Measurements from ENCODE around the gene SUGP1.

The SUGP1 gene

GRCh38 chr19:19343016-19343362 is 22.7 kb upstream of the SUGP1 start:
- intact Hi-C loops (cut with DNase I): no loop called here

GRCh38 chr19:19342086-19343015 is 22.0 kb upstream of the SUGP1 start:
- peak; percentile 19 to 81 (median 56) for DNase-seq

More at GRCh38 chr19:19343016-19343362, 22.7 kb upstream of the SUGP1 start:
- no peak for DNase-seq

DNA sequence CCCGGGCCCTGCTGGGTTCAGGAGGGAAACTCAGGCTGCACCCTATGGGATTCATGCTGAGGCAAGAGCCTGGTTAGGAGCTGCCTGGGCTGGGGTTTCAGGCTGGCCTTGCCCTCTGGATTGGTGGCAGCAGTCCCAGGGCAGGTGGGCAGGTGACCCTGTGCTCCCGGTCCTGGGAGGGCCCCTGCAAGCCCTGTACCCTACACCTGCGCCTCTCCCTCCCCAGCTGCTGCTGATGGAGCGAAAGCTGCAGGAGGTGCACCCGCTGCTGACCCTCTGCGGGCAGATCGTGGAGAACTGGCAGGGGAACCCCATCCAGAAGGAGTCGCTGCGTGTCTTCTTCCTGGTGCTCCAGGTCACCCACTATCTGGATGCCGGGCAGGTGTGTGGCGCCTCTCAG is 20.7 kb upstream of the SUGP1 start:
- no peak for DNase-seq
- intact Hi-C loops (cut with DNase I): no loop called here

More at GRCh38 chr19:19342086-19343015, 22.0 kb upstream of the SUGP1 start:
- intact Hi-C loops (cut with DNase I): no loop called here

DNA sequence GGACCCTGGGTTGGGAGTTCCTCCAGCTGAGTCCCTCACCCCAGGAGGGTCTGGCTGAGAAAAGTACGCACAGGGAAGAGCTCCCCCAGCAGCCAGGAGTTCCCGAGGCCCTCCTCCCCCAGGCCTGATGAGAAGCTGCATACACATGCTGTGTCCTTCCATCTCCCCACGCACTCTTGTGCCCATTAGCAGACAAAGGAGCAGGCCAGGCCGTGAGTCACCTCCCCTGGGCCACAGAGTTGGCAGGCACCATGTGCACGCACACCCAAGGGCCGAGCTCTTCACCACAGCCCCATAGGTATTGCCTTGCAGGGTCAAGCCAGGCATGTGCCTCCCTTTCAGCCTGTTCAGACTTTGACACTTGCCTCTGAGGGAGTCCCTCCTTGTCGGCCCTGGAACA is 17.8 kb upstream of the SUGP1 start:
- DNase-seq: no peak
- intact Hi-C loops (cut with DNase I): no loop called here

- DNase-seq: no peak
- intact Hi-C loops (cut with DNase I): no loop called here
These were observed 16.8 kb upstream of the SUGP1 start for GRCh38 chr19:19337120-19337519.

- DNase-seq: peak in 17 of 42 donors; percentile 11 to 75 (median 28)
- intact Hi-C loops (cut with DNase I): no loop called here
These were observed 16.3 kb upstream of the SUGP1 start for GRCh38 chr19:19336597-19336996.

GRCh38 chr19:19335408-19336158 is 15.3 kb upstream of the SUGP1 start:
- intact Hi-C loops (cut with DNase I): no loop called here
- DNase-seq: no peak

GRCh38 chr19:19334989-19335344 is 14.7 kb upstream of the SUGP1 start:
- DNase-seq: no peak
- intact Hi-C loops (cut with DNase I): no loop called here

DNA sequence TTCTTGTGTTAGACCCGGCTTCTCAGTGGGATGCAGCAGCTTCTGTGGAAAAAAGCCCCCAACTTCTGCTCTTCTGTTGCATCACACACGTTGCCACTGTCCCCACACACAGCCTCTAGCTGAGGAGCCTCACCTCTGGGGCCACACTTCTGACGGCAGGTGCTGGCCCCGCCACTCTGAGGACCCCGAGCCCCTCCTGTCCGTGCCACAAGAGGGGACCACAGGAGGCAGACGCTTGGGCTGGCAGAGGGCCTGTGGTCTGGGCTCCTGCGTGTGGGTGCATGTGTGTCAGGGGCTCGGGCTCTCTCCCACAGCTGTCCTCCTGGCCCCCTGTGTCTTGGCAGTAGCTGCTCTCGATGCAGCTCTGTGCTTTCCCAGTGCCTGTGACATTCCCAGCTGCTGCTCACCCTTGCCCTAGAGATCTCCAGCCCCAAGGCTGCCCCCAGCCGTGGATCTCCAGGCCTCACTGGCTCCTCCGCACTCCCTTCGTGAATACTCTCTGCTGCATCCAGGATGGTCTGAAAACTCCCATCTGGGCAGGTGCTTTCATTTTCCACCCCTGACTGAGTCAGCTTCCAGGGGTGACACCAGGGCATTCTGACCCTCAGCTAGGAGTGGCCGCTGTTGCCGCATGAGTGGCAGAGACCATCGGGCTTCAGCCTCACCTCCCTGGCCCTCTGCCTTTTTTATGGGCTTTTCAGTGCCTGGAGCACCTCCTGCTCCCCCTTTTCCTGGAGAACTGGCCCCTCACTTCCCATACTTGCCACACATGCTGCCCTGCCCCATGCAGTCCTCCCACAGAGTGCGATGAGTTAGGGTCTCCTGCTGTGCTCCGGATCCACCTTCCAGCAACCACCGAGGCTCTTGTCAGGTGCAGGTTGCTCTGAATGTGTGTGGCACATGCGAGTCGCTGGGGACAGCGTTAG is 14.0 kb upstream of the SUGP1 start:
- intact Hi-C loops (cut with DNase I): no loop called here
- DNase-seq: no peak

- no peak for DNase-seq
- intact Hi-C loops (cut with DNase I): no loop called here
These were observed 8.8 kb upstream of the SUGP1 start for GRCh38 chr19:19329126-19329525.

DNA sequence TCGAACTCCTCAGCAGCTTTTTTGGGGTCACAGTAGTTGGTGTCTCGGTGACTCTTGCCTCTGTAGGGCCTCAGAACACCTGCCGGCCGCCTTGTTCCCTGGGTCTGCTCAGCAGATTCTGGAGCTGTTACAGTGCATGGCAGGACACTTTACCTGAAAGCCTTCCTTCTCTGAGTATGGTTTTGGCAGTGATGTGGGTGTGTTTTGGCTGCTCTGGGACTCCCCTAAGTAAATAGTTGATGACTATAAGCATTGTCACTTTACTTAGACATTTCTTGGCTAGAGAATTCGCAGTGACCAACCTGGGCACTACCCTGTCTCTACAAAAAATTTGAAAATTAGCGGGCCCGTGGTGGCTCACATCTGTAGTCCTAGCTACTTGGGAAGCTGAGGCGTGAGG is 7.4 kb upstream of the SUGP1 start:
- no peak for DNase-seq
- intact Hi-C loops (cut with DNase I): no loop called here

DNA sequence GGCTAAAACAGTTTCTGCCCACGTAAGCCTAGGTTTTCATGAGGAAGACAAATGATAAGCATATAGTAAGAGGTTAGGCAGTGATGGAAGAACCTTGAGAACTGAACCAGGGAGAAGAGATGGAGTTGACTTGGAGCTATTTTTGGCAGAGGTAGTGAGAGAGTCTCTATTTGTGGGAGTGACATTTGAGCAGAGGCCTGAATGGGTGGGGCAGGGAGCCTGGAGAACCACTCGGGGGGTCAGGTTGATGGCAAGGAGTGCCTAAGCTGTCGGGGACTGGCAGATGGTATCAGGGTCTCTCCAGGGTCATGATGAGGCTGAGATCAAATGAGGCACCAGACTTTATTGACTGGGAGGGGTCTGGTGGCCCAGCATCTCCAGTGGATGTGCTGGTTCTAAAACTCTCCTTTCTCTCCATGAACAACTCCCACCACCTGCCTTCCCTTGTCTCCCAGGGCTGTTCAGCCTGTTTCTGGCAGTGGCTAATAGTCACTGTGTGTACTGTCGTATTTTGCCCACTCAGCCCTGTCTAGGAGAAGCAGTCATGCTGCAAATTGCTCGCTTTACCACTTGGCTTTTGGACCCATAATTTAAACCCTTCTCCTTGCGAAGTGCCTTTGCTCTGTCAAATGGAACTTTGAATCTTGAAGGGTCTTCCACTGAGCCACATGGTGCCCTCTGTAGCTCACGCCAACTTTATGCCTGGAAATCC is 3.9 kb upstream of the SUGP1 start:
- intact Hi-C loops (cut with DNase I): no loop called here
- no peak for DNase-seq

GRCh38 chr19:19321141-19321577 is 850 bp upstream of the SUGP1 start:
- DNase-seq: peak in 11 of 42 donors; percentile 3 to 56 (median 21)
- intact Hi-C loops (cut with DNase I): no loop called here

DNA sequence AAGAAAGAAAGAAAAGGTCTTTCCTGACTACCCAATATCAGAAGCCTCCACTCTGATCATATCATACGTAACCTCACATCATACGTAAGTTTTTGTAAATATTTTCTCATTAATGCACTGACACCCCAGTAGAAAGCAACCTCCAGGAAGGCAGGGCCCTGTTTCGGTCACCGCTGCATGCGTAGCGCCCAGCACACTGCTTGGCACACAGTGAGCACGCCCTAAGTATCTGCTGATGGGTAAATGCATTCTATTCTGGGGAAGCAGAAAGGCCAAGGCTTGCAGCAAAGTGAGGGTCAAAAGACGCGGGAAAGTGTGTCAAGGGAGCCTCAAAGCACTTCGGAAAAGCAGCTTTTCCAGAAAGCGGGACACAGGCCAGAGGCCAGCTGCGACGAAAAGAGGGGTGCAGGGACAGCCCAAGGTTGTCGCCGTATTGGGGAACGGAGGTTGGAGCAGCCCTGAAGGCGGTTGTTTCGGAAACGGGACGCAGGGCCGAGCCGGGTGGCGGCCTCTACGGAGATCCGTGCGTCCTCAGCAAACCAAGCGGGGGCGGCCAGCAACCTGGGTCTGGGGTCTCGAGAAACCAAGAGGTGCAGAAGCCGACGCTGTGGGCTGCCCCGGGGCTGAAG is 463 bp downstream of the SUGP1 start:
- DNase-seq: peak in 11 of 42 donors; percentile 4 to 49 (median 11)
- intact Hi-C loops (cut with DNase I): no loop called here

DNA sequence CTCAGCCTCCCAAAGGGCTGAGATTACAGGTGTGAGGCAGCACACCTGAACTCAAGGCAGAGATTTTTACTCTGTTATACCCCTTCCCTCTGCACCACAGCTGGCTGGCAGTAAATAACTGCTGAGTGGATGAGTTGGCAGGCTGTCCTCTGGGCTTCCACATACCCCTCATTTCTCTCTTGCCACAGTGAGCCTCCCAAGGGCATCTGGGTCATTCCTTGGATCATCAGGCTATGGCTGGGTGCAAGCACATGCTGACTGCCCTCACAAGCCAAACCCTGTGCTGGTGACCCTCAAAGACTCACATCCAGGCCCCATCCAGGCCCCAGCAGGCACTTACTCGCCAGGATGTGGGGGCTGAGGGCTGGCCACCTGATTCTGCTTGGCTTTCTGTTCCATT is 4.2 kb downstream of the SUGP1 start:
- DNase-seq: no peak
- intact Hi-C loops (cut with DNase I): no loop called here

DNA sequence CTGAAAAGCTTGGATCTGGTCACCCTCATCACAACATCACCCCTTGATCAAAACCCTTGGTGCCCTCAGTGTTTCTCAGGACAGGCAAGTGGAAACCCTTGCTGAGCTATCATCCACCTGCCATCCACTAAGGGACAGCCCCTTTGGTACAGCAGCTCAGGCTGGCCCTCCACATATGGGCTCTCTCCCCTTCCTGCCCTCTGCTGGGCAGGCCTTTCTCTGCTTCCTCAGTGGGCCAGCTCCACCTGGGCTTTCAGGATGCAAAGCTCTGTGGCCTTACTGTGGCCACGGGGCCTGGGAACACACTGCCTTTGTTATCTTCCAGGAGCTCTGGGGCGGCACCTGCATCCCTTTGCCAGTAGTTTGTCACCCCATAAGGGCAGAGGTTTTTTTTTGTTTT is 4.9 kb downstream of the SUGP1 start:
- no peak for DNase-seq
- intact Hi-C loops (cut with DNase I): no loop called here

GRCh38 chr19:19308373-19308772 is 11.9 kb downstream of the SUGP1 start:
- DNase-seq: no peak
- intact Hi-C loops (cut with DNase I): no loop called here

DNA sequence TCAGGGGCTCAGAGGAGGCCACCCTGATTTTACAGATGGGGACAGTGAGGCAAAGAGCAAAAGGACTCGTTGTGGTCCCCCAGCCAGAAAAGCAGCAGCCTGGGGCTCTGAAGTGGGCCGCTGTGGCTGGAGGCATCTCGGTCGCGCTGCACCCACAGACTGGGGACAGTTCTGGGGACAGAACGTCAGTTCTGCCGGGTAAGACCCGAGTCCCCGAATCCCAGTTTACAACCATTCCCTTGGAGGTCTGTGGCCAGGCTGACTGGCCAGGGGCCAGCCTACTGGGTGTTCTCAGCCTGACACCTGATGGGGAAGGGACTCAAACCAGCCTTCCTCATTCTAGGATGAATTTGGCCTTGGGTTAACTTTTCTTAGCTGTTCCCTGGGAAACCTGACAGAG is 14.1 kb downstream of the SUGP1 start:
- intact Hi-C loops (cut with DNase I): no loop called here

More for the DNA sequence above, 14.1 kb downstream of the SUGP1 start:
- no peak for DNase-seq
